ENCODE data around the gene ARHGAP15. TPM values are rescaled to one million over a fixed set of nuclear protein-coding genes. Genes with fewer than 3 reads are reported as not detected.

ARHGAP15 gene
- polyA plus RNA-seq, 1 donor from 2014 or later = 0.30 TPM

- Histone ChIP-seq H3K9ac (ENCODE audit: low read length) (no peak overlapping the region), H3K4me3 (ENCODE audit: low read length) (no peak overlapping the region), H3K9me2 (ENCODE audit: insufficient read depth, low read length) (no peaks in the 10 kb centered on the region), H3K9me3 (ENCODE audit: low read length) (no peaks in the 10 kb centered on the region), H3K79me2 (replicated peaks; ENCODE audit: insufficient read depth, low read length) (no peaks in the 10 kb centered on the region), H3K27me3 (ENCODE audit: insufficient read depth, low read depth, low read length) (no peaks in the 10 kb centered on the region), H3F3A (ENCODE audit: insufficient read depth, low read length, poor library complexity, severe bottlenecking) (no peaks in the 10 kb centered on the region), H3K27ac (ENCODE audit: low read length) (no peak overlapping the region), H4K20me1 (ENCODE audit: insufficient read depth) (no peaks in the 10 kb centered on the region), H3K4me2 (ENCODE audit: low read length) (no peak overlapping the region), H2AFZ (ENCODE audit: low read depth, low read length) (no peak overlapping the region), H3K36me3 (ENCODE audit: insufficient read depth, low read length) (no peaks in the 10 kb centered on the region)
- TF ChIP-seq, protein P1, sequence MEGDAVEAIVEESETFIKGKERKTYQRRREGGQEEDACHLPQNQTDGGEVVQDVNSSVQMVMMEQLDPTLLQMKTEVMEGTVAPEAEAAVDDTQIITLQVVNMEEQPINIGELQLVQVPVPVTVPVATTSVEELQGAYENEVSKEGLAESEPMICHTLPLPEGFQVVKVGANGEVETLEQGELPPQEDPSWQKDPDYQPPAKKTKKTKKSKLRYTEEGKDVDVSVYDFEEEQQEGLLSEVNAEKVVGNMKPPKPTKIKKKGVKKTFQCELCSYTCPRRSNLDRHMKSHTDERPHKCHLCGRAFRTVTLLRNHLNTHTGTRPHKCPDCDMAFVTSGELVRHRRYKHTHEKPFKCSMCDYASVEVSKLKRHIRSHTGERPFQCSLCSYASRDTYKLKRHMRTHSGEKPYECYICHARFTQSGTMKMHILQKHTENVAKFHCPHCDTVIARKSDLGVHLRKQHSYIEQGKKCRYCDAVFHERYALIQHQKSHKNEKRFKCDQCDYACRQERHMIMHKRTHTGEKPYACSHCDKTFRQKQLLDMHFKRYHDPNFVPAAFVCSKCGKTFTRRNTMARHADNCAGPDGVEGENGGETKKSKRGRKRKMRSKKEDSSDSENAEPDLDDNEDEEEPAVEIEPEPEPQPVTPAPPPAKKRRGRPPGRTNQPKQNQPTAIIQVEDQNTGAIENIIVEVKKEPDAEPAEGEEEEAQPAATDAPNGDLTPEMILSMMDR (IDR thresholded peaks at IDR 0.05; ENCODE audit: poor library complexity, severe bottlenecking) = no peak
- TF ChIP-seq RAD21 (conservative IDR thresholded peaks at IDR 0.05) = no peak
- TF ChIP-seq, protein P2, sequence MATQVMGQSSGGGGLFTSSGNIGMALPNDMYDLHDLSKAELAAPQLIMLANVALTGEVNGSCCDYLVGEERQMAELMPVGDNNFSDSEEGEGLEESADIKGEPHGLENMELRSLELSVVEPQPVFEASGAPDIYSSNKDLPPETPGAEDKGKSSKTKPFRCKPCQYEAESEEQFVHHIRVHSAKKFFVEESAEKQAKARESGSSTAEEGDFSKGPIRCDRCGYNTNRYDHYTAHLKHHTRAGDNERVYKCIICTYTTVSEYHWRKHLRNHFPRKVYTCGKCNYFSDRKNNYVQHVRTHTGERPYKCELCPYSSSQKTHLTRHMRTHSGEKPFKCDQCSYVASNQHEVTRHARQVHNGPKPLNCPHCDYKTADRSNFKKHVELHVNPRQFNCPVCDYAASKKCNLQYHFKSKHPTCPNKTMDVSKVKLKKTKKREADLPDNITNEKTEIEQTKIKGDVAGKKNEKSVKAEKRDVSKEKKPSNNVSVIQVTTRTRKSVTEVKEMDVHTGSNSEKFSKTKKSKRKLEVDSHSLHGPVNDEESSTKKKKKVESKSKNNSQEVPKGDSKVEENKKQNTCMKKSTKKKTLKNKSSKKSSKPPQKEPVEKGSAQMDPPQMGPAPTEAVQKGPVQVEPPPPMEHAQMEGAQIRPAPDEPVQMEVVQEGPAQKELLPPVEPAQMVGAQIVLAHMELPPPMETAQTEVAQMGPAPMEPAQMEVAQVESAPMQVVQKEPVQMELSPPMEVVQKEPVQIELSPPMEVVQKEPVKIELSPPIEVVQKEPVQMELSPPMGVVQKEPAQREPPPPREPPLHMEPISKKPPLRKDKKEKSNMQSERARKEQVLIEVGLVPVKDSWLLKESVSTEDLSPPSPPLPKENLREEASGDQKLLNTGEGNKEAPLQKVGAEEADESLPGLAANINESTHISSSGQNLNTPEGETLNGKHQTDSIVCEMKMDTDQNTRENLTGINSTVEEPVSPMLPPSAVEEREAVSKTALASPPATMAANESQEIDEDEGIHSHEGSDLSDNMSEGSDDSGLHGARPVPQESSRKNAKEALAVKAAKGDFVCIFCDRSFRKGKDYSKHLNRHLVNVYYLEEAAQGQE (IDR thresholded peaks at IDR 0.05; ENCODE audit: borderline replicate concordance) = no peak
These were observed 8.1 kb upstream of the ARHGAP15 start for GRCh38 chr2:143121079-143121478.

- Histone ChIP-seq H3K4me3 (ENCODE audit: low read length) (no peak overlapping the region), H3K9me2 (ENCODE audit: insufficient read depth, low read length) (no peaks in the 10 kb centered on the region), H2AFZ (ENCODE audit: low read depth, low read length) (no peak overlapping the region), H3F3A (ENCODE audit: insufficient read depth, low read length, poor library complexity, severe bottlenecking) (no peaks in the 10 kb centered on the region), H3K79me2 (replicated peaks; ENCODE audit: insufficient read depth, low read length) (no peaks in the 10 kb centered on the region), H3K36me3 (ENCODE audit: insufficient read depth, low read length) (no peaks in the 10 kb centered on the region), H3K9ac (ENCODE audit: low read length) (no peak overlapping the region), H3K27ac (ENCODE audit: low read length) (no peak overlapping the region), H3K9me3 (ENCODE audit: low read length) (no peaks in the 10 kb centered on the region), H4K20me1 (ENCODE audit: insufficient read depth) (no peaks in the 10 kb centered on the region), H3K27me3 (ENCODE audit: insufficient read depth, low read depth, low read length) (no peaks in the 10 kb centered on the region), H3K4me2 (ENCODE audit: low read length) (no peak overlapping the region)
- TF ChIP-seq POLR2AphosphoS5 (IDR thresholded peaks at IDR 0.05) (no peak), EZH2 (IDR thresholded peaks at IDR 0.05; ENCODE audit: borderline replicate concordance, insufficient read depth, low read length, poor library complexity, severe bottlenecking) (no peak), SMC3 (conservative IDR thresholded peaks at IDR 0.05; ENCODE audit: poor library complexity) (no peak), MXI1 (conservative IDR thresholded peaks at IDR 0.05; ENCODE audit: poor library complexity, severe bottlenecking) (no peak), TAF1 (IDR thresholded peaks at IDR 0.05; ENCODE audit: low read depth) (no peak), EP300 (conservative IDR thresholded peaks at IDR 0.05; ENCODE audit: poor library complexity, severe bottlenecking) (no peak), RAD21 (conservative IDR thresholded peaks at IDR 0.05) (no peak)
- TF ChIP-seq, protein P1 (IDR thresholded peaks at IDR 0.05; ENCODE audit: poor library complexity, severe bottlenecking) = no peak
- TF ChIP-seq, protein P2 (IDR thresholded peaks at IDR 0.05; ENCODE audit: borderline replicate concordance) = no peak
These were observed 7.3 kb upstream of the ARHGAP15 start for GRCh38 chr2:143121957-143122356.
